HepG2 (cell line): Measurements from ENCODE around the gene COPS6. TPM values are rescaled to one million over a fixed set of nuclear protein-coding genes. Genes with fewer than 3 reads are reported as not detected.
A peak's percentile ranks its signal among the peaks of the same experiment; 100 is the strongest.

ENCODE experiments used
- ARNT ChIP-seq: fragments of 450-650 bp; IDR thresholded peaks from 2 replicates; pipeline ENCODE4 v1.6.1; 2017
- ELF1 ChIP-seq: sonication (generic); formaldehyde crosslinking; IDR thresholded peaks from 2 replicates; pipeline ENCODE4 v1.4.0; 2020; ENCODE audit warnings: missing genetic modification reagents
- ELF3 ChIP-seq: IDR thresholded peaks from 2 replicates; pipeline ENCODE4 v1.6.1; 2016; ENCODE audit warnings: missing genetic modification reagents, missing compliant biosample characterization
- KAT8 ChIP-seq: IDR thresholded peaks from 2 replicates; pipeline ENCODE4 v1.6.1; 2016; ENCODE audit warnings: missing genetic modification reagents, missing compliant biosample characterization
- SOX6 ChIP-seq, 2 experiments: fragments of 450-650 bp in 1 of 2; sonication (generic) in 1 of 2; formaldehyde crosslinking in 1 of 2; IDR thresholded peaks; 2 replicates each; pipeline versions ENCODE4 v1.4.0 to v1.6.1; 2017 to 2020; ENCODE audit warnings: antibody characterized with exemption in 1 of 2, mild to moderate bottlenecking in 1 of 2, missing genetic modification reagents in 1 of 2
- TEAD3 ChIP-seq: optimal IDR thresholded peaks from 2 replicates; pipeline ENCODE3; 2016; ENCODE audit warnings: borderline replicate concordance
- TFDP2 ChIP-seq: sonication (generic); formaldehyde crosslinking; IDR thresholded peaks from 2 replicates; pipeline ENCODE4 v1.4.0; 2020; ENCODE audit warnings: missing genetic modification reagents
- ZIK1 ChIP-seq: sonication (generic); formaldehyde crosslinking; IDR thresholded peaks from 2 replicates; pipeline ENCODE4 v1.5.0; 2020; ENCODE audit warnings: mild to moderate bottlenecking, low read depth, missing genetic modification reagents, borderline replicate concordance
- ZMAT3 ChIP-seq: sonication (generic); formaldehyde crosslinking; conservative IDR thresholded peaks from 2 replicates; pipeline ENCODE4 v1.7.0; 2021; ENCODE audit warnings: missing genetic modification reagents
- polyA plus RNA-seq, 8 experiments: library from polyadenylated mRNA; depleted of rRNA in 3 of 8; stranded (reverse) in 7 of 8; unstranded in 1 of 8; fragments of >200 nt; fragmentation: Illumina TruSeq in 4 of 8; extraction: Trizol in 4 of 8; gene quantifications; 2 replicates each; pipeline versions ENCODE4 v1.2.1 to v1.2.3, GENCODE V29; 2011 to 2016; ENCODE audit warnings: low read depth in 4 of 8, missing spikeins in 1 of 8, mixed read lengths in 1 of 8; ENCODE audit not compliant: insufficient read depth in 1 of 8
- total RNA-seq, 5 experiments: library from RNA; depleted of rRNA; stranded (reverse); fragments of >200 nt; fragmentation: Illumina TruSeq; extraction: Trizol; gene quantifications; 2 replicates each; pipeline ENCODE4 v1.2.3, GENCODE V29; 2016; ENCODE audit warnings: low read depth in 1 of 5
- TF ChIP-seq, protein P1 (sequence below): IDR thresholded peaks from 2 replicates; pipeline ENCODE4 v1.4.0; 2020; ENCODE audit warnings: mild to moderate bottlenecking, missing genetic modification reagents
- TF ChIP-seq, protein P2 (sequence below): sonication (generic); formaldehyde crosslinking; IDR thresholded peaks from 2 replicates; pipeline ENCODE4 v1.4.0; 2020; ENCODE audit warnings: missing genetic modification reagents

Gene COPS6
- total and polyA plus RNA-seq, 2 of the 13 experiments (the other 11 are each of a cell fraction or from before 2014, with no cell fraction given): 33.4 to 117 TPM

- peak; percentile 27 for TF ChIP-seq TEAD3 (CRISPR knock-in tag)
- TF ChIP-seq, protein P1, sequence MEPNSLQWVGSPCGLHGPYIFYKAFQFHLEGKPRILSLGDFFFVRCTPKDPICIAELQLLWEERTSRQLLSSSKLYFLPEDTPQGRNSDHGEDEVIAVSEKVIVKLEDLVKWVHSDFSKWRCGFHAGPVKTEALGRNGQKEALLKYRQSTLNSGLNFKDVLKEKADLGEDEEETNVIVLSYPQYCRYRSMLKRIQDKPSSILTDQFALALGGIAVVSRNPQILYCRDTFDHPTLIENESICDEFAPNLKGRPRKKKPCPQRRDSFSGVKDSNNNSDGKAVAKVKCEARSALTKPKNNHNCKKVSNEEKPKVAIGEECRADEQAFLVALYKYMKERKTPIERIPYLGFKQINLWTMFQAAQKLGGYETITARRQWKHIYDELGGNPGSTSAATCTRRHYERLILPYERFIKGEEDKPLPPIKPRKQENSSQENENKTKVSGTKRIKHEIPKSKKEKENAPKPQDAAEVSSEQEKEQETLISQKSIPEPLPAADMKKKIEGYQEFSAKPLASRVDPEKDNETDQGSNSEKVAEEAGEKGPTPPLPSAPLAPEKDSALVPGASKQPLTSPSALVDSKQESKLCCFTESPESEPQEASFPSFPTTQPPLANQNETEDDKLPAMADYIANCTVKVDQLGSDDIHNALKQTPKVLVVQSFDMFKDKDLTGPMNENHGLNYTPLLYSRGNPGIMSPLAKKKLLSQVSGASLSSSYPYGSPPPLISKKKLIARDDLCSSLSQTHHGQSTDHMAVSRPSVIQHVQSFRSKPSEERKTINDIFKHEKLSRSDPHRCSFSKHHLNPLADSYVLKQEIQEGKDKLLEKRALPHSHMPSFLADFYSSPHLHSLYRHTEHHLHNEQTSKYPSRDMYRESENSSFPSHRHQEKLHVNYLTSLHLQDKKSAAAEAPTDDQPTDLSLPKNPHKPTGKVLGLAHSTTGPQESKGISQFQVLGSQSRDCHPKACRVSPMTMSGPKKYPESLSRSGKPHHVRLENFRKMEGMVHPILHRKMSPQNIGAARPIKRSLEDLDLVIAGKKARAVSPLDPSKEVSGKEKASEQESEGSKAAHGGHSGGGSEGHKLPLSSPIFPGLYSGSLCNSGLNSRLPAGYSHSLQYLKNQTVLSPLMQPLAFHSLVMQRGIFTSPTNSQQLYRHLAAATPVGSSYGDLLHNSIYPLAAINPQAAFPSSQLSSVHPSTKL (CRISPR knock-in tag): 0 out of 2 replicates have a peak, but pooled peaks have one; percentile 18
- no peak for TF ChIP-seq KAT8 (CRISPR knock-in tag)
- TF ChIP-seq ZIK1 (CRISPR knock-in tag): no peak
- no peak for TF ChIP-seq SOX6 (IDR thresholded peaks at IDR 0.05)
- TF ChIP-seq SOX6 (CRISPR knock-in tag; IDR thresholded peaks at IDR 0.05): no peak
- no peak for TF ChIP-seq TFDP2
- peak; percentile 62; the same call in 1 of the 2 replicates for TF ChIP-seq ELF1 (CRISPR knock-in tag)
- TF ChIP-seq ARNT: no peak
- TF ChIP-seq, protein P2, sequence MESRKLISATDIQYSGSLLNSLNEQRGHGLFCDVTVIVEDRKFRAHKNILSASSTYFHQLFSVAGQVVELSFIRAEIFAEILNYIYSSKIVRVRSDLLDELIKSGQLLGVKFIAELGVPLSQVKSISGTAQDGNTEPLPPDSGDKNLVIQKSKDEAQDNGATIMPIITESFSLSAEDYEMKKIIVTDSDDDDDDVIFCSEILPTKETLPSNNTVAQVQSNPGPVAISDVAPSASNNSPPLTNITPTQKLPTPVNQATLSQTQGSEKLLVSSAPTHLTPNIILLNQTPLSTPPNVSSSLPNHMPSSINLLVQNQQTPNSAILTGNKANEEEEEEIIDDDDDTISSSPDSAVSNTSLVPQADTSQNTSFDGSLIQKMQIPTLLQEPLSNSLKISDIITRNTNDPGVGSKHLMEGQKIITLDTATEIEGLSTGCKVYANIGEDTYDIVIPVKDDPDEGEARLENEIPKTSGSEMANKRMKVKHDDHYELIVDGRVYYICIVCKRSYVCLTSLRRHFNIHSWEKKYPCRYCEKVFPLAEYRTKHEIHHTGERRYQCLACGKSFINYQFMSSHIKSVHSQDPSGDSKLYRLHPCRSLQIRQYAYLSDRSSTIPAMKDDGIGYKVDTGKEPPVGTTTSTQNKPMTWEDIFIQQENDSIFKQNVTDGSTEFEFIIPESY (CRISPR knock-in tag): peak; percentile 93
- TF ChIP-seq ELF3 (CRISPR knock-in tag): peak; percentile 71; the same call in 1 of the 2 replicates
- TF ChIP-seq ZMAT3 (CRISPR knock-in tag): no peak
These were observed 11.6 kb upstream of the COPS6 start (continued) for GRCh38 chr7:100077205-100077604.
